OCI-LY7 (cell line): ENCODE results near the gene CCR5AS.

Experiments used
- BruUV-seq: library from RNA; stranded (reverse); fragments of 400-500 nt; replicated peaks from 2 replicates; lab custom pipeline; 2021; lab: Mats Ljungman, UMichigan
- CTCF ChIA-PET: fragments of 300-600 bp; sonication (Branson Sonifier 250); formaldehyde crosslinking; loops from one replicate; lab custom pipeline; 2022; ENCODE audit warnings: antibody characterized with exemption; ENCODE audit not compliant: unreplicated experiment; lab: Charles Lee
- POLR2A ChIA-PET: fragments of 300-600 bp; sonication (Branson Sonifier 250); formaldehyde crosslinking; loops from one replicate; lab custom pipeline; 2022; ENCODE audit warnings: antibody characterized with exemption; lab: Charles Lee
- DNase-seq: peaks from one replicate; pipeline ENCODE4 v3.0.0-alpha.2; 2015; ENCODE audit warnings: low spot score
- H2AFZ ChIP-seq: fragments of 200-600 bp; sonication (generic), shearing (Covaris generic); 2 replicates; pipeline ENCODE4 v1.6.1; 2014; ENCODE audit warnings: mild to moderate bottlenecking, antibody characterized with exemption, low read length, moderate library complexity
- H3K27ac ChIP-seq: fragments of 200-600 bp; sonication (generic); 2 replicates; pipeline ENCODE4 v1.5.1; 2014; ENCODE audit warnings: mixed run types, low read depth, mild to moderate bottlenecking, moderate library complexity, low read length, inconsistent platforms; ENCODE audit not compliant: poor library complexity, severe bottlenecking
- H3K36me3 ChIP-seq: fragments of 200-600 bp; sonication (generic); 2 replicates; pipeline ENCODE4 v1.6.1; 2014; ENCODE audit warnings: mild to moderate bottlenecking, antibody characterized with exemption, low read length, moderate library complexity, mixed read lengths; ENCODE audit not compliant: insufficient read depth
- H3K4me1 ChIP-seq: fragments of 200-600 bp; sonication (generic); 2 replicates; pipeline ENCODE4 v1.5.1; 2014; ENCODE audit warnings: mild to moderate bottlenecking, low read length; ENCODE audit not compliant: insufficient read depth, poor library complexity, severe bottlenecking
- H3K4me2 ChIP-seq: fragments of 200-600 bp; sonication (generic); 2 replicates; pipeline ENCODE4 v1.6.1; 2014; ENCODE audit warnings: mild to moderate bottlenecking, low read length
- H3K4me3 ChIP-seq: fragments of 200-600 bp; sonication (generic); 2 replicates; pipeline ENCODE4 v1.5.1; 2014; ENCODE audit warnings: mild to moderate bottlenecking, low read depth, low read length; ENCODE audit not compliant: poor library complexity, severe bottlenecking
- H3K79me2 ChIP-seq: fragments of 200-600 bp; sonication (generic); 2 replicates; pipeline ENCODE4 v1.6.1; 2016; ENCODE audit warnings: low read depth, mild to moderate bottlenecking, low read length, moderate library complexity, mixed read lengths; ENCODE audit not compliant: insufficient read depth
- H3K9me2 ChIP-seq: fragments of 200-600 bp; sonication (generic); 2 replicates; pipeline ENCODE4 v1.6.1; 2016; ENCODE audit warnings: mild to moderate bottlenecking, low read length, mixed read lengths; ENCODE audit not compliant: insufficient read depth
- H3K9me3 ChIP-seq: fragments of 200-600 bp; sonication (generic); 2 replicates; pipeline ENCODE4 v1.6.1; 2014; ENCODE audit warnings: mild to moderate bottlenecking, mixed run types, low read length, mixed read lengths
- H4K20me1 ChIP-seq: fragments of 200-600 bp; sonication (generic); 2 replicates; pipeline ENCODE4 v1.6.1; 2014; ENCODE audit warnings: mild to moderate bottlenecking, antibody characterized with exemption, low read length, moderate library complexity, mixed read lengths; ENCODE audit not compliant: insufficient read depth
- EZH2phosphoT487 ChIP-seq: fragments of 200-600 bp; sonication (generic); IDR thresholded peaks from 2 replicates; pipeline ENCODE4 v1.6.1; 2018; ENCODE audit warnings: low read depth, borderline replicate concordance, mild to moderate bottlenecking, mixed run types, antibody characterized with exemption, low read length, moderate library complexity, mixed read lengths
- intact Hi-C: fragments of 100-400 bp; cut with micrococcal nuclease; formaldehyde crosslinking; loops from one replicate; pipeline ENCODE4 v1.10.0; 2022; ENCODE audit not compliant: unreplicated experiment
- TF ChIP-seq, protein P1 (sequence below): fragments of 200-600 bp; sonication (generic); conservative IDR thresholded peaks from 2 replicates; pipeline ENCODE4 v1.5.1; 2014; ENCODE audit warnings: mild to moderate bottlenecking, antibody characterized with exemption, low read length, moderate library complexity, mixed read lengths

Gene CCR5AS

DNA sequence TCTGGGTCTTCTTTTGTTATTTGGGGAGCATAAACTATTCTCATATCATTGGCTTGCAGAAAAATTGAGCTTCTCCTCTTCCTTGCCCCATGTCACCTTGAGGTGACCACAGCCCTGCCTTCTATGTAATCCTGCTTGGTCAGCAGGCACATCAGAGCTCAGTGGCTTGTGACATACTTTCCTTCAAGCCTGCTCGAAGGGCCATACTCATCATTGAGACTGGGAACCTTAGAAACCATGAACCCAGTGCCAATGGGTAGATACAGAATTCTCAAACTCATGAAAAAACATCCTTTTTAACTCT is 56.7 kb downstream of the CCR5AS start:
- DNase-seq, result no peak
- Histone ChIP-seq H3K27ac (no peak overlapping the region), H4K20me1 (no peaks in the 10 kb centered on the region), H3K4me1 (peaks cover 9% of the 10 kb centered on the region), H3K9me2 (no peaks in the 10 kb centered on the region), H3K9me3 (no peaks in the 10 kb centered on the region; the same call in 1 of the 2 replicates), H3K36me3 (no peaks in the 10 kb centered on the region), H2AFZ (no peak overlapping the region), H3K4me2 (no peak overlapping the region), H3K79me2 (no peaks in the 10 kb centered on the region), H3K4me3 (no peak overlapping the region)
- no TSS peak for BruUV-seq
- POLR2A ChIA-PET, result no interaction called here
- CTCF ChIA-PET, result no interaction called here
- intact Hi-C loops, result no loop called here
- TF ChIP-seq, protein P1, sequence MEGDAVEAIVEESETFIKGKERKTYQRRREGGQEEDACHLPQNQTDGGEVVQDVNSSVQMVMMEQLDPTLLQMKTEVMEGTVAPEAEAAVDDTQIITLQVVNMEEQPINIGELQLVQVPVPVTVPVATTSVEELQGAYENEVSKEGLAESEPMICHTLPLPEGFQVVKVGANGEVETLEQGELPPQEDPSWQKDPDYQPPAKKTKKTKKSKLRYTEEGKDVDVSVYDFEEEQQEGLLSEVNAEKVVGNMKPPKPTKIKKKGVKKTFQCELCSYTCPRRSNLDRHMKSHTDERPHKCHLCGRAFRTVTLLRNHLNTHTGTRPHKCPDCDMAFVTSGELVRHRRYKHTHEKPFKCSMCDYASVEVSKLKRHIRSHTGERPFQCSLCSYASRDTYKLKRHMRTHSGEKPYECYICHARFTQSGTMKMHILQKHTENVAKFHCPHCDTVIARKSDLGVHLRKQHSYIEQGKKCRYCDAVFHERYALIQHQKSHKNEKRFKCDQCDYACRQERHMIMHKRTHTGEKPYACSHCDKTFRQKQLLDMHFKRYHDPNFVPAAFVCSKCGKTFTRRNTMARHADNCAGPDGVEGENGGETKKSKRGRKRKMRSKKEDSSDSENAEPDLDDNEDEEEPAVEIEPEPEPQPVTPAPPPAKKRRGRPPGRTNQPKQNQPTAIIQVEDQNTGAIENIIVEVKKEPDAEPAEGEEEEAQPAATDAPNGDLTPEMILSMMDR, result no peak
- no peak for TF ChIP-seq EZH2phosphoT487

DNA sequence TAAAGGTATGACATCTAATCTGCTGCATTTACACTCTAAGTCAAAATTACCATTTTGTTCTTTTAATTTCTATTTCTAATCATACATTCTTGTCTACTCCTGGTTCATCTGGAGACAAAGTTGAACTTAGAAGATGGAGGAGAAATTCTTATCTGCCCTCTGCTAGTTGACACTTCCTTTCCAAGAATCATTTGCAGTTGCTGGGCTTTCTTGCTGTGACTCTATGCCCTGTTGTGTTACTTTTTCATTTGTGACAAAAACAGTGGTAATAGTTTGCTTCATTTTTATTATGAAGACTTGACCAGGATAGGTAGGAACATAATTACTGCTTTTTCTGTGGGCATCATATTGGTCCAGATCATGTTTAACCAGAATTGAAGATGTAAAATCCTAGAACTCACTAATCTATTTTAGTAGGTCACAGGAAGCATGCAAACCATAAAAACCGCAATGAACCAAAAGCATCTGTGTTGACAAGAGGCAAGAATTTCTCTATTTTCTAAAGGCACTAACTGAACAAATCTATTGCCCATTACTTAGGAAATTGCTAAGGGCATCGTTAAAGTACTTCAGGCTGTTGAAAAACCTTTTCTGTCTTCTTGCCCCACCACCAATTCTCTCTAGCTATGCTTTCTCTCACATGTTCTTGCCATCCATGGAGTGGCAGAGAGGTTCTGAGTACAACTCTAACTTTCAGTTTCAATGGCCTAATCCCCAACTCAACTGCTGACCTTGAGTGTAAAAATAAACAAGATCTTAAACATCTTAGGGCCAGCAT is 57.2 kb downstream of the CCR5AS start:
- H3K4me2 ChIP-seq, result no peak overlapping the region
- H3K4me3 ChIP-seq, result no peak overlapping the region
- ChIA-PET CTCF (no interaction called here), POLR2A (no interaction called here)
- no peak overlapping the region for H3K27ac ChIP-seq
- no peaks in the 10 kb centered on the region for H3K79me2 ChIP-seq
- intact Hi-C loops, result no loop called here
- H3K9me2 ChIP-seq, result no peaks in the 10 kb centered on the region
- peaks cover 9% of the 10 kb centered on the region for H3K4me1 ChIP-seq
- no peak overlapping the region for H2AFZ ChIP-seq
- BruUV-seq, result no TSS peak
- DNase-seq, result no peak
- no peaks in the 10 kb centered on the region for H4K20me1 ChIP-seq
- H3K9me3 ChIP-seq, result no peaks in the 10 kb centered on the region; the same call in 1 of the 2 replicates
- TF ChIP-seq, protein P1, result no peak
- no peak for TF ChIP-seq EZH2phosphoT487
- no peaks in the 10 kb centered on the region for H3K36me3 ChIP-seq

DNA sequence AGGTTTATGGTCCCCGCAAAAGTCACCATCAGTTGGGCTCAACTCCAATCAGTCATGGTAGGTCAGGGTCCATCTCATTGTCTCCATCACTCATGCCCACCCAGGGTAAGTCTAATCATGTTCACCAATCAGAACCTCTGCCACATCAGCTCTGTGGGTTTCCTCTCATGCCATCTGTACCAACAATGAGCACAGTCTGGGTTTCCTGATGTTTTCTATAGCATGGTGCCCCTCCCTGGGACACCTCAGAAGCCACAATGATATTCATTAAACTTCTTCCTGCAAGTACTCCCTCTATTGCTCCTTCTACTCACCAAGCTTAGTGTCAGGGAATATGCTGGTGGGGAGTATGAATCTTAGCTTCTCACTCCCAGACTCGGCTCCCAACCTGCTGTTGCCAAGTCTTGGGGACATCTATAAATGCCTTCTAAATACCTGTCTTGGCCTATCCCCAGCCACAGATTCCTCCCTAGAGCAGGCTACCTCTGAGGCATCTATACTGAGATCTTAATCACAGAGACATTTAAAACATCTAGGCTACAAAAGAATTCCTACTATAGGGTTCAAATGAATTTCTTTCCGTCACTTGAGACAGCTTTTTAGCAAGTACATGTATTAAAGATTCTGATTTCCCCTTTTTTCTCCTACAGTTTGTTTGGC is 57.9 kb downstream of the CCR5AS start:
- no peaks in the 10 kb centered on the region for H3K9me2 ChIP-seq
- TF ChIP-seq EZH2phosphoT487, result no peak
- TF ChIP-seq, protein P1, result no peak
- CTCF ChIA-PET, result no interaction called here
- no peak for DNase-seq
- H3K4me3 ChIP-seq, result no peak overlapping the region
- H3K27ac ChIP-seq, result no peak overlapping the region
- no TSS peak for BruUV-seq
- no peaks in the 10 kb centered on the region for H4K20me1 ChIP-seq
- no peak overlapping the region for H3K4me2 ChIP-seq
- POLR2A ChIA-PET, result no interaction called here
- H3K9me3 ChIP-seq, result no peaks in the 10 kb centered on the region; the same call in 1 of the 2 replicates
- H3K4me1 ChIP-seq, result peaks cover 9% of the 10 kb centered on the region
- no peaks in the 10 kb centered on the region for H3K79me2 ChIP-seq
- intact Hi-C loops, result no loop called here
- H2AFZ ChIP-seq, result no peak overlapping the region
- no peaks in the 10 kb centered on the region for H3K36me3 ChIP-seq
